SKM-1 (cell line): ENCODE data around the gene TSC2.

ENCODE experiments used
- DNase-seq: peaks from one replicate; lab custom pipeline; 2025; ENCODE audit not compliant: unreplicated experiment; lab: John Stamatoyannopoulos, UW

The TSC2 gene

DNA sequence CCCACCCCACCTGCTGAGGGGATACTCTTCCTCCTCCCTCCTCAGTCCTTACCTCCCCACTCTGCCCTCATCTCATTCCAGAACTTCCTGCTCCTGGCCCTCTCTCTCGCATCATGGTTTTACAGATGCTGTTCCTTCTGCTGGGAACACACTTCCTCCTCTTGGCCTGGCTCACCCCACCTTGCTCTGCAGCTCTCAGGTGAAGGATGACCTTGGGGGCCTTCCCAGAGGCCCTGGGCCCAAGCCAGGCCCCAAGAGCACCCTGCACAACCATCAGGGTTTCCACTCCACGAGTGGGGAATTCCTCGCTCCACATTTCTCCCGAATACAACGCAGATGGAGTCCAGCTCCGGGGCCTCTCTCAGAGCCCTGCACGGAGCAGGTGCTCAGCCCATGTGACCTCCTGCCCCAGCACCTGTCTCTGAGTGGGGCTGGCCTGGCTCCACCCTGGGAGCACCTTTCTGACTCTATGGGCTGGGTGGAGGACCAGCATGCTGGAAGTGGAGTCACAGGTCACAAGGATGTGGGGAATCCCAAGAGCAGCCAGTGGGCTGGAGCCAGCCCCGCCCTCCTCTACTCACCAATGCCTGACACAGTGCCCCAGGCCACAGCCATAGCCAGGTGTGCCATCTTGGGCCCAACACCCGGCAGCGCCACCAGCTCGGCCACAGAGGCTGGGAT is 4.7 kb upstream of the TSC2 start:
- DNase-seq = no peak

DNA sequence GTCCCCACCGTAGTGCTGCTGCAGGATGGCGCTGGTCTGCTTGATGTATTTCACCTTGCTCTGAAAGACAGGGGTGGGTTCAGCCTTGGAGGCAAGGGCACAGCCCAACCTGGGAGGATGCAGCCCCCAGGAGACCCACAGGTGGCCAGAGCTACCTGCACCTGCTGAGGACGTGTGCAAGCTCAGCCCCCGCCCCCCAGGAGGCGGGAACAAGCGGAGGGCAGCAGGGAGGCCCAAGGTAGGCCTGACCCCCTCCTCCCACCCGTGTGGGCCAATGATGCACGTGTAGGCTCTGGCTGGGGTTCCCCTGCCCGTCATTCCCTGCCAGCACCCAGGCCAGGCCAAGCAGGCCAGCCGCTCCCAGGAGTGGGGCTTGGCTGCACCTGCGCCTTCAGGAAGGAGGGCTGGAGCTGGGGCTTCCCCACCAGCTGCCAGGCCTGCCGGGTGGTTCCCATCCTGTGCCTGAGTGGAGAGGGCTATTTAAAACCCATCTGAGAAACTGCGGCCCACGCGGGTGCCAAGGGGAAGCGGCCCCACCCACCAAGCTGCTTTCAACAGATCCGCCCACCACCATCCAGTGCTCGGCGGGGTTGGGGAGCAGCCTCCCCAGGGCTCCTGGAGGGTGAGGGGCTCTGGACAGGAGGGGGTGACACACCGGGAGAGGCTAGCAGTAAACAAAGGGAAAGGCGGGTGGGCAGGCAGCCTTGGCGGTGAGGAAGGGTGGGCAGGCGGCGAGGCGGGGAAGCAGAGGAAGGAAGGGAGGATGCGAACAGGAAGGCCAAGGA is 3.9 kb upstream of the TSC2 start:
- no peak for DNase-seq

GRCh38 chr16:2044541-2044940 is 3.2 kb upstream of the TSC2 start:
- DNase-seq = no peak

- DNase-seq = no peak
These were observed 1.6 kb upstream of the TSC2 start for GRCh38 chr16:2045965-2046892.

GRCh38 chr16:2046893-2047329 is 874 bp upstream of the TSC2 start:
- DNase-seq = no peak

GRCh38 chr16:2048116-2048543 is 345 bp downstream of the TSC2 start:
- no peak for DNase-seq

DNA sequence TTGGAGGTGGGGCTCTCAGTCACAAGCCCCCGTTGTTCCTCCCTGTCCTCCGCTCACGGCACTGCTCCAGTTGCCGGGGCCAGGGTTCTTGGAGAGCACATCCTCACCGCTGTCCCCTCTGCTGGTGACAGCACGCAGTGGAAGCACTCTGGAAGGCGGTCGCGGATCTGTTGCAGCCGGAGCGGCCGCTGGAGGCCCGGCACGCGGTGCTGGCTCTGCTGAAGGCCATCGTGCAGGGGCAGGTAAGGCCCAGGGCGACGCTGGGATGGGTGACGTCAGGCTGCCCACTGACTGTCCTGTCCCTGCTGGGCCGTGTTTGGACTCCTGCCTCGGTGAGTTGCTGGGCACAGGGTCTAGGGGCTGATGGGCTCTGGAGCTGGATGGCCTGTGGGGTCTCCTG is 5.4 kb downstream of the TSC2 start:
- no peak for DNase-seq

- no peak for DNase-seq
These were observed 6.1 kb downstream of the TSC2 start for GRCh38 chr16:2053897-2054296.

- DNase-seq = no peak
These were observed 6.9 kb downstream of the TSC2 start for GRCh38 chr16:2054543-2055245.

- no peak for DNase-seq
These were observed 8.3 kb downstream of the TSC2 start for GRCh38 chr16:2056077-2056476.

DNA sequence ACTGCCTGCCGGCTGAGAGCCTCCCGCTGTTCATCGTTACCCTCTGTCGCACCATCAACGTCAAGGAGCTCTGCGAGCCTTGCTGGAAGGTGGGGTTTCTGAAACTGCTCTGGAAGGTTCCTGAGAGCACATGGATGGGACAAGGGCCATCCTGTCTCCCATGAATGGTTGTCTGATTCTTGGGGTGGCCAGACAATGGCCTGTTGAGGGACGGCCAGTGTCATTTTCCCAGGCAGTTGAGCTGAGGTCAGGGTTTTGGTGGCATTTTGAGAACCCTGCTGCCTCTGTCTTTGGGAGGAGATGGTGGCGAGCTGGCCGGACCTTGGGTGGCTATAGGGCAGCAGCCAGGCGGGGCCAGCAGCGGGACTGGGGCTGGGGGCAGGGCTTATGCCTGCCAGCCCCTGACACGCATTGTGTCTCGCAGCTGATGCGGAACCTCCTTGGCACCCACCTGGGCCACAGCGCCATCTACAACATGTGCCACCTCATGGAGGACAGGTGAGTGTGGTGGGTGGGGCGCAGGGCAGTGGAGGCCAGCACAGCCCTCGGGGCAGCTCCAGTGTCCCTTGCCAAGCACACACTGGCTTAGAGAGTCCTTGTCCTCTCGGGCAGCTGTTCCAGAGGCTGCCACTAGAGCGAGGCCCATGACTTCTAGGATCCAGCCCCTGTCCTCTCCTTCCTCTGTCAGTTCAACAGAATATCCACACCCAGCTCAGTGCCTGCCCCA is 9.1 kb downstream of the TSC2 start:
- no peak for DNase-seq

GRCh38 chr16:2057438-2057837 is 9.7 kb downstream of the TSC2 start:
- DNase-seq = no peak

DNA sequence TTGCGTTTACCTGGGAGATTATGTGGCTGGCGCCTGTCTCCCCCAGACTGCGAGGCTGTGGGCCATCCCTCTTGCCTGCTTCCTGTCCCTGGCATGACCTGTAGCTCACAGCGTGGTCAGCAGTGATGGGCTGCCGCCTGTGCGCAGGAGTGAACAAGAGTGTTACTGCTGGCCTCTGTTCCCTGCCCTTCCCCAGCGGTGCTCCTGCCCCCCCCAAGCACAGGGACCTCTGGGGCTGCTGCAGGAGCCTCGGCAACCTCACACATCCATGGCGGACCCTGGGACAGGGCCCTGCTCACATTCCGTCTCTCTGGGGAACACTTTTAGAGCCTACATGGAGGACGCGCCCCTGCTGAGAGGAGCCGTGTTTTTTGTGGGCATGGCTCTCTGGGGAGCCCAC is 10.6 kb downstream of the TSC2 start:
- no peak for DNase-seq

GRCh38 chr16:2058872-2059271 is 11.1 kb downstream of the TSC2 start:
- no peak for DNase-seq

DNA sequence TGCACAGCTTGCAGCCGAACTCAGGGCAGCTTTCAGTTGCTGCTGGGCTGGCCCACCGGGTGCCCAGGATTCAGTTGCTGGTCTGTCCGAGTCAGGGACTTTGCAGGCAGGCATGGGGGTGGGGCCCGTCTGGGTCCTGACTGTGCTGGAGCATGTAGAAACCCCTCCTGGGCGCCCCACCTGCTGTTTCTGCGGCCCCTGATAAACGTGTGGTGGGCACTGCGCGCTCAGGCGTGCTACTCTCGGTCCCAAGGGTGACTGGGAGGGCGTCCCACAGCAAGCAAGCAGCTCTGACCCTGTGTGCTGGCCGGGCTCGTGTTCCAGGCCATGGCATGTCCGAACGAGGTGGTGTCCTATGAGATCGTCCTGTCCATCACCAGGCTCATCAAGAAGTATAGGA is 12.6 kb downstream of the TSC2 start:
- DNase-seq = no peak

DNA sequence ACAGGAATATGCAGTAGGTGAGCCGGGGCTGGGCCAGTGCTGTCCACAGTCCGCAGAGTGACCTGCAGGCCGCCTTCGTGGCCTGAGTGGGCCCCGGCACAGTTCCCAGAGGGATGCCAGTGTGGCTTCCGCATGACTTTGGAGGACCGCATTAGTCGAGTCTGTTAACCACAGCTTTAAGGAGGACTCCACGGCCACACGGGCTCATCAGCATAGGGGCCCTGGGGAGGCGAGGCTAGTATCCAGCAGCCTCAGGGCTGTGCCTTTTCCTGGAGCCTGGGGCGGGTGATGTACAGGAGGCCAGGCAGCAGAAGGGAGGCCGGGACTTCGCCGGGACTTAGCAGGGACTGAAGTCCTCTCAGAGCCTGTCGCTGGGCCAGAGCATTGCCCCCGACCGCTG is 13.2 kb downstream of the TSC2 start:
- DNase-seq = no peak

DNA sequence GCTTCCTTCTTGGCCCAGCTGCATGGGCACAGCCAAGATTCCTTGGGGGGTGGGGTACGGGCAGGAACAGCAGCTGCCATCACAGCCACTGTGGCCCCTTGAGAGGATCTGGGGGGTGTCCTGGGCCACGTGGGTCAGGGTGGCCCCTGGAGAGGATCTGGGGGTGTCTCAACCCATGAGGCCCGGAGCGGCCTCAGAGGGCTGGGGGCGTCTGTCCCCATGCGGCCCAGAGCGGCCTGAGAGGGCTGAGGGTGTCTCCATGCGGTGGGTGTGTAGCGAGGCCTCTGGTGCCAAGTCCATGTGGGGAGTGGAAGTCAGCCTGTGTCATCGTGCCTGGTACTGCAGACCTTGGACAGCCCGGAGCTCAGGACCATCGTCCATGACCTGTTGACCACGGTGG is 13.7 kb downstream of the TSC2 start:
- no peak for DNase-seq

DNA sequence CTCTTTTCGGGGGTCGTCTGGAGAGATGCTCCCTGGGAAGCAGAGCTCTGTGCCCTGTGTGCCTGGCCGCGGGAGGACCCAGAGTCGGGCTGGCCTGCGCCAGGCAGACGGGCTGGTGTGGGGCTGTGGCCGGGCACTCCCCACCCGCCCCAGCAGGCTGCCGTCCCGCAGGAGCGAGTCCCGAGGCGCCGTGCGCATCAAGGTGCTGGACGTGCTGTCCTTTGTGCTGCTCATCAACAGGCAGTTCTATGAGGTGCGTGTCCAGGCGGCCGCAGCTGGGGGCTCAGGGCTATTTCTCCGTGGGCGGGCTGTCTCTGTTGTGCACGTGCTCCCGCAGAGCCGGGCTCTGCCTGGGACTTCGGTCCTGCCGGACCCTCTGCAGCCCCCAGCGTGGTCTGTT is 15.0 kb downstream of the TSC2 start:
- DNase-seq = no peak

- no peak for DNase-seq
These were observed 16.1 kb downstream of the TSC2 start for GRCh38 chr16:2063861-2064260.

GRCh38 chr16:2064368-2064945 is 16.7 kb downstream of the TSC2 start:
- DNase-seq = no peak
